ENCODE results near the gene TMEM82. TPM values are rescaled to one million over a fixed set of nuclear protein-coding genes. Genes with fewer than 3 reads are reported as not detected.

Gene TMEM82
- total and polyA plus RNA-seq, 2 of the 13 experiments (the other 11 are each of a cell fraction or from before 2014, with no cell fraction given): 0.24 to 0.97 TPM

- TF ChIP-seq MAZ (IDR thresholded peaks at IDR 0.05; ENCODE audit: borderline replicate concordance, low read depth, low read length) (0 out of 2 replicates have a peak, but pooled peaks have one; percentile 41), MAZ (CRISPR knock-in tag; IDR thresholded peaks at IDR 0.05; ENCODE audit: low read depth) (no peak), ZNF468 (CRISPR knock-in tag; IDR thresholded peaks at IDR 0.05) (no peak), THAP11 (CRISPR knock-in tag; IDR thresholded peaks at IDR 0.05) (no peak), POLR2A (IDR thresholded peaks at IDR 0.05; ENCODE audit: insufficient read depth in 1 of 2, low read depth in 2 of 2, low read length in 2 of 2) (0 out of 4 replicates have a peak, but pooled peaks of 1 of the 2 experiments have one; percentile 32), PITX1 (CRISPR knock-in tag; IDR thresholded peaks at IDR 0.05) (no peak), GLMP (CRISPR knock-in tag; IDR thresholded peaks at IDR 0.05; ENCODE audit: borderline replicate concordance) (no peak), ZEB1 (IDR thresholded peaks at IDR 0.05; ENCODE audit: insufficient replicate concordance, low read depth) (no peak), ZNF609 (CRISPR knock-in tag; IDR thresholded peaks at IDR 0.05; ENCODE audit: borderline replicate concordance) (0 out of 2 replicates have a peak, but pooled peaks have one; percentile 2), ZMAT5 (CRISPR knock-in tag; IDR thresholded peaks at IDR 0.05; ENCODE audit: borderline replicate concordance, low read depth) (no peak), HDAC1 (CRISPR knock-in tag; IDR thresholded peaks at IDR 0.05) (no peak), YY1 (IDR thresholded peaks at IDR 0.05; ENCODE audit: insufficient read depth, insufficient replicate concordance, low read depth, low read length) (peak; percentile 42), ZNF333 (CRISPR knock-in tag; IDR thresholded peaks at IDR 0.05; ENCODE audit: borderline replicate concordance) (0 out of 2 replicates have a peak, but pooled peaks have one; percentile 55), SIN3B (IDR thresholded peaks at IDR 0.05; ENCODE audit: low read length) (no peak), NR2F1 (CRISPR knock-in tag; IDR thresholded peaks at IDR 0.05) (peak in 1 of 2 experiments; percentile 43; a peak in 2 of 4 replicates), ZNF496 (CRISPR knock-in tag; IDR thresholded peaks at IDR 0.05; ENCODE audit: insufficient replicate concordance) (no peak), CREM (IDR thresholded peaks at IDR 0.05) (peak; percentile 26; the same call in 1 of the 2 replicates), CREM (CRISPR knock-in tag; IDR thresholded peaks at IDR 0.05) (no peak), CHD4 (IDR thresholded peaks at IDR 0.05; ENCODE audit: borderline replicate concordance, low read length) (no peak), ZSCAN25 (CRISPR knock-in tag; IDR thresholded peaks at IDR 0.05) (peak; percentile 89), SMAD1 (CRISPR knock-in tag; IDR thresholded peaks at IDR 0.05; ENCODE audit: borderline replicate concordance, low read depth) (no peak), CCDC6 (CRISPR knock-in tag; IDR thresholded peaks at IDR 0.05) (no peak), ZNF776 (CRISPR knock-in tag; IDR thresholded peaks at IDR 0.05) (0 out of 2 replicates have a peak, but pooled peaks have one; percentile 45), HNF4G (IDR thresholded peaks at IDR 0.05; ENCODE audit: borderline replicate concordance, low read depth, low read length) (peak; percentile 71; the same call in 1 of the 2 replicates), HNF4G (CRISPR knock-in tag; IDR thresholded peaks at IDR 0.05; ENCODE audit: borderline replicate concordance, low read depth) (no peak), POGZ (CRISPR knock-in tag; IDR thresholded peaks at IDR 0.05) (peak; percentile 25; the same call in 1 of the 2 replicates)
Measured at GRCh38 chr1:15742339-15742801, at the start of gene TMEM82 (continued).
